HG02571 (cell line): Measurements from ENCODE around the gene FOXR1.
"Not testable (repeated sequence)": the region's sequence is repeated elsewhere in the genome, so short reads cannot be mapped to it uniquely, and the experiment has no call there.

Source experiments
- ATAC-seq: cut with Tn5 transposase; IDR thresholded peaks from one replicate; pipeline ENCODE4 v1.9.1; 2021; ENCODE audit warnings: mild to moderate bottlenecking, moderate library complexity; ENCODE audit not compliant: unreplicated experiment

The FOXR1 gene

GRCh38 chr11:118939953-118940598 is 31.5 kb upstream of the FOXR1 start:
- ATAC-seq, result no peak

GRCh38 chr11:118947091-118947490 is 24.5 kb upstream of the FOXR1 start:
- ATAC-seq, result no peak

- no peak for ATAC-seq
Measured at GRCh38 chr11:118948000-118948399, 23.6 kb upstream of the FOXR1 start.

- ATAC-seq, result no peak
Measured at GRCh38 chr11:118953265-118953664, 18.3 kb upstream of the FOXR1 start.

- not testable (repeated sequence) for ATAC-seq
Measured at GRCh38 chr11:118953976-118954375, 17.6 kb upstream of the FOXR1 start.

GRCh38 chr11:118956094-118956846 is 15.3 kb upstream of the FOXR1 start, which contains the start of gene UPK2:
UPK2 (plus strand) TSS chr11:118956298; CDS start chr11:118956351, 53 bp downstream.
- peak; percentile 56 for ATAC-seq

GRCh38 chr11:118956847-118957469 is 14.6 kb upstream of the FOXR1 start:
- ATAC-seq, result no peak

- no peak for ATAC-seq
Measured at GRCh38 chr11:118957549-118957948, 14.0 kb upstream of the FOXR1 start.

GRCh38 chr11:118957968-118958367 is 13.6 kb upstream of the FOXR1 start:
- ATAC-seq, result no peak

GRCh38 chr11:118958577-118958976 is 13.0 kb upstream of the FOXR1 start:
- no peak for ATAC-seq

GRCh38 chr11:118961189-118961588 is 10.4 kb upstream of the FOXR1 start:
- ATAC-seq, result no peak

GRCh38 chr11:118961591-118961990 is 10.0 kb upstream of the FOXR1 start:
- no peak for ATAC-seq

GRCh38 chr11:118969508-118969907 is 2.1 kb upstream of the FOXR1 start:
- not testable (repeated sequence) for ATAC-seq

- no peak for ATAC-seq
Measured at GRCh38 chr11:118973985-118974384, 2.4 kb downstream of the FOXR1 start.

GRCh38 chr11:118975771-118976709 is 4.5 kb downstream of the FOXR1 start:
- no peak for ATAC-seq

- no peak for ATAC-seq
Measured at GRCh38 chr11:118979434-118979833, 7.9 kb downstream of the FOXR1 start.

GRCh38 chr11:118980191-118980881 is 8.8 kb downstream of the FOXR1 start:
- ATAC-seq, result no peak

GRCh38 chr11:118984337-118984736 is 12.8 kb downstream of the FOXR1 start:
- not testable (repeated sequence) for ATAC-seq

- ATAC-seq, result no peak
Measured at GRCh38 chr11:118984825-118985224, 13.3 kb downstream of the FOXR1 start.

- no peak for ATAC-seq
Measured at GRCh38 chr11:118988280-118988679, 16.7 kb downstream of the FOXR1 start.
